NK-92 (cell line): Measurements from ENCODE around the gene BABAM2.
A peak's percentile ranks its signal among the peaks of the same experiment; 100 is the strongest.

Experiments used
- DNase-seq: peaks from one replicate; lab custom pipeline; 2025; ENCODE audit not compliant: unreplicated experiment; lab: John Stamatoyannopoulos, UW

Gene BABAM2

DNA sequence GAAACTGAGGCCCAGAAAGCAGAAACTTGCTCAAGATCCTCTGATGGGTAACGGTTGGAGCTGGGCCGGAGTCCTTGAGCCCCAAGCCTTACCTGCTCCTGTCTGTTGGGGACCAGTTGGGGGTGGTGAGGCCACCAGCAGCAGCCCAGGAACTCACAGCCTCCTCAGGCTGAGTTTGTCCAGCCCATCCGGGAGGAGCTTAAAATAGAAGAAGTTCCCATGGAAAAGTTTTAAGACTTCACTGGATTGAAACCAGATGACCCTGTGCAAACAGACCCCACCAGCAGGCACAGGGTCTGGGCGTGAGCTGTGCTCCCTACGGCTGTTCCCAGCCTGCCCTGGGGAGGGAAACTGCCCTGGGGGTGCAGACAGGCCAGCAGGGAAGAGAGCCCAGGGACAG lies 461.6 kb downstream of the BABAM2 start:
- DNase-seq, result no peak

DNA sequence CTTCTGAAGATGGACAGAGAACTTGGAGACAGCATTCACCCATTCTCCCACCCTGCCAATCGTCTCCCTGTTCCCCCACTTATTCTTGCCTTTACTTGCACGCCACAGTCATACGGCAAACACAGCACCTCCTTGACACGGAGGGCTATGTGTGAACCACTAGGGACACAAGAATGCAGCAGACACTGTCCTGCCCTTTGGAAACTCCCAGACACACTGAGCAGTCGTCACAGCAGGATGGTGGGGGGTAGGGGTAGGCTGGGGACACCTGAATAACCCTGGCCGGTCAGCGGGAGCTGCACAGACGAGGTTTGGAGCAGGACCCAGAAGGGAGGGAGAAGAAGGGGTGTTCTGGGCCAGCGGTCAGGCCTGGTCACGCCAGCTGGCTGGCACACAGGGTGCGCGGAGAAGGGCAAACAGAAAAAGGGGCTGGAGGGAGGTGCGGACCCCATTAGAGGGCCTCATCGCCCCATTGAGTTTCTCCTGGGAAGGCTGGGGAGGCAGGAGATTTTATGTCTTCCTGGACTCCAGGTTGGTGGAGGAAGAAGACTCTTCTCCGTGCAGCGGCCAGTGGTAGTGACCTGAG lies 462.2 kb downstream of the BABAM2 start:
- no peak for DNase-seq

DNA sequence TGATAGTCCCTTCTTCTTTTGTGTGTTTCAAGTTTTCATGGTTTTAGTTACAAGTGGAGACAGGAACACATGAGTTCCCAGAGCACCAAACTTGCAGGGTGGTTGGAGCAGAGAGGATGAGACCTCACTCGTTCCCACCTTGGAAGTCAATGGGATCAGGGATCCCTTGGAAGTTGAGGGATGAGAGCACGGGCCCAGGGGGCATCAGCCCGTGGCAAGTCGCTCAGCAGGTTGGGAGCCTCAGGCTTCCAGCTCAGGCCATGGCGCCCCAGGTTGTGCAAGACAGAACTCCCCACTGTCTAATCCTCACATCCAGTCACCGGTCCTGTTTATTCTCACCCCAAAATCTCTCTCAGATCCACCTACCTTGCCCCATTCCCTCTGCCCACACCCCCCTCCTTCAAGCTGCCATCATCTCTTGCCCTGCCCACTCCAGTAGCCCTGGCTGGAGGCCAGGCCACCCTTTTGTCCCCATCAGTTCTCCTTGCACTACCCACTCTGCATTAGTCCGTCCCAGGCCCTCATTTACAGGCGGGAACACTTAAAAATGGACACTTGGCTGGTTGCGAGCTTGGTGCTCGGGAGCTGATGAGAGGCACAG lies 464.5 kb downstream of the BABAM2 start:
- no peak for DNase-seq

DNA sequence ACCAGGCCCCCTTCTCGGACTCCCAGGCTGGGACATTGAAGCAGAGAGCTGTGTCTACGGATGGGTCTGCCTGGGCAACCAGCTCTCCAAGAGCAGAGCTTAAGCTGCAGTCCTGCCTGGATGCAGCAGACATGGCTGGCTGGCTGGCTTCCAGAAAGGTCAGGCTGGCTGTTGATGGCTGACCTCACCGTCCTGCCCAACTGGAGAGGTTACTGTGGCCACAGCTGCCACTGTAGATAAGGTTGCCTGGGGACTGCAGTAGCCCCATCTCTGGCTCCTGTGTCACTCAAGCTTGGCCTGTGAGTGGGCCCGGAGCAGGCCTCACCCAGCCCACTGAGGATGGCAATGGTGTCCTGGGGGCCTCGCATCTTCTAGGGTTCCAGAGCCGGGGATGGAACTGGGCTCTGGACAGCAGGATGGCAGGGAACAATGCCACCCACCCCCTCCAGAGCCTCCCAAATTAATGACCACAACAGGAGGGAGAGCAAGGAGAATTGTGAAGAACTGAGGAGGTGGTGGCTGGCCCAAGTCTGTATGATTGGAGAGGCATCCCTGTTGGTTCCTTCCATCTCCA lies 465.1 kb downstream of the BABAM2 start:
- no peak for DNase-seq

DNA sequence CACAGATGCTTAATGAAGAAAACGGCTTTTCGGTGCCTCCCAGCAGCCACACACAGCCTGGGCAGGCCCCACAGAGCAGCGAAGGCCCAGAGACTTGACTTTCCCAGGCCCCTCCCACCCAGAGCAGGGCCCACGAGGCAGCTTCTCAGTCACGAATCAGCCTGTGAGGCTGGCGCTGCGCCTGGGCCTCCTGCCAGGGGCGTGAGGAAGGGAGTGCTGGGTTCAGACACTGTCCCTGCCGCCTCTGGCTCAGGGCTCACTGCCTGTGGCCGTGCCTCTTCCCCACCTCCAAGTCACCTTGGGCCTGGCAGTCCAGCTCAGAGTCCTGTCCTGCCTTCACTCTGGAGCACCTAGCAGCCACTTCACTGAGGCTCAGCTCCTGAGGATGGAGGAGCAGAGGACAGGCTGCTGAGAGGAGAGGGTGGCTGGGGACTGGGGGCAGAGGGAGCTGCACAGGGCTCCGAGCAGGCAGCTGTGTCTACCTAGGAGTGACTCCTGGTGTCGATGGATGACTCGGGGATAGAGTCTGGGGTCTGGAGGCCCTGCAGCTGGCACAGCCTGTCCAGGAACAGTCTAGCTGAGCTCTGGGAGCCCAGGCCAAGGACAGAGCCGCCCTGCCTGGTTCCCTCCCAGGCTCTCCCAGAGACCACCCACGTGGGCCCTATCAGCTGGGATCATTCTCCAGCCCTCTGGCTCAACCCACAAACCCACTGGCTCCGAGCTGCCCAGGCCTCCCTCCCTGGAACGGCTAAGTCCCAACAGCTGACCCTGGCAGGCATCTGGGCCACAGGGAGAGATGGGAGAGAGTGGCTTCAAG lies 465.8 kb downstream of the BABAM2 start:
- DNase-seq, result no peak

DNA sequence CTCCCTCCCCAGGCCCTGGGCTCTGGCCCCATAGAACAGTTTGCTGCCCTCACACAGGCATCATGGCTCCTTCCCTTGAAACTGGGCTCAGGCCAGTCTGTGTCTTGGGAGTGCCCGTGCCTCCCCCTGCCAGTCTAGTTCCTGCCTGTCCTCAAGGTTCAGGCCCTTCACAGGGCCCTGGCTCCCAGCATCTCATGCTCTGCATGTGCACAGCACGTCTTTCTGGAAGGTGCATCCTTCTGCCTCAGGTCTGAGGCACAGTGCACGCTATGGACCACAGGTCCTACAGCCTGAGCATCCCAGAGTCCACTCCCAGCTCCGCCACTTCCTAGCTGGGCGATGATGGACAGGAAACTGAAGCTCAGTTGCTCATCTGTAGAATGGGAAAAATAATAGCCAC lies 466.5 kb downstream of the BABAM2 start:
- DNase-seq, result no peak

DNA sequence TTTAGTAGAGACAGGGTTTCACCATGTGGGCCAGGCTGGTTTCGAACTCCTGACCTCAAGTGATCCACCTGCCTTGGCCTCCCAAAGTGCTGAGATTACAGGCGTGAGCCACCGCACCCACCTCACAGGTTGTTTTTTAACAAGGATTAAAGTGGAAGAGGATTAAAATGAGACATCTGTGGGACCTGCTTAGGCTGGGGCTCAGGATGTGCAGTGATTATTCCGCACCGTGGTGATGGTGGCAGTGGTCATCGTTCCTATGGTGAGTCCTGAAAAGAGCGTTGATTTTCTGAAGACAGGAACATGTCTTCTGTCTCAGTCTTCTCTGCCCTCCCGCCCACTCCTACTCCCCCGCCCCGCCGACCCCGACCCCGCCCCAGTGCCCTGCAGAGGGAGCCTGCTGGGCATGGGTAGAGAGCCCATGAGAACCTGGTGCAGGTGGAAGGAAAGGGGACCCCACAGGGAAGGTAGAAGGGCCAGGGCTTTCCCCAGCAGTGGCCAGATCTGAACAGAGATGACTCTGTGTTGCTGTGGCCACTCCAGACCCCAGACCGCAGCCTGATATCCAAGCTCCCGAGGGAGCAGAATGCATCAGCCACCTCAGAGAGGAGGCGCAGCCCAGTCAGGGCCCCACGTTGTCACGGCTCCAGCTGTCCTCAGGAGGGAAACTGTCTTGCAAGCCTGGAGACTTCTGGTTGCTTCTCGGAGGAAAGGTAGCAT lies 467.6 kb downstream of the BABAM2 start:
- no peak for DNase-seq

DNA sequence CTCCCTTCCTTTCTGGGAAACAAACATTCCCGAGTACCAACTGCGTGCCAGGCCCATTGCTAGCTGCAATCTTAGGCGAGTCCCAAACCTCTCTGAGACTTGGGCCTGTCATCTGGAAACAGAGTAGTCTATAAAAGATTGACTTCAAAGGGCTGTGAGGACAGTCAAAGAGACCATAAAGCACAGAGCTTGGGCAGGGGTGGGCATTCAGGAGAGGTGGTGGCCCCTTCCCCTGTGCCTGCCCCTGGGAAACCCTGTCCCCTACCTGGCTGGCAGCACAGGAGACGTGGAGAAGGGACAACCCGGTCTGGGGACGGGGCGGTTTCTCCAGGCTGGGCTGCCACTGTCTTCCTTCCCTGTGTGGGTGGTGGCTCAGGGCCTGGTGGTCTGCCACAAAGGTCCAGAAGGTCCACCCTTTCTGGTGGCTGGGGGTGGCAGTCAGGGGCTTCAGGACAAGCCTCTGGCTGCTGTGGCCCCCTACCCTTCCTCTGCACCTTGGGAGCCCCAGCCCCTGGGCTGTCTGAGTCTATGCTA lies 468.2 kb downstream of the BABAM2 start:
- DNase-seq, result no peak

DNA sequence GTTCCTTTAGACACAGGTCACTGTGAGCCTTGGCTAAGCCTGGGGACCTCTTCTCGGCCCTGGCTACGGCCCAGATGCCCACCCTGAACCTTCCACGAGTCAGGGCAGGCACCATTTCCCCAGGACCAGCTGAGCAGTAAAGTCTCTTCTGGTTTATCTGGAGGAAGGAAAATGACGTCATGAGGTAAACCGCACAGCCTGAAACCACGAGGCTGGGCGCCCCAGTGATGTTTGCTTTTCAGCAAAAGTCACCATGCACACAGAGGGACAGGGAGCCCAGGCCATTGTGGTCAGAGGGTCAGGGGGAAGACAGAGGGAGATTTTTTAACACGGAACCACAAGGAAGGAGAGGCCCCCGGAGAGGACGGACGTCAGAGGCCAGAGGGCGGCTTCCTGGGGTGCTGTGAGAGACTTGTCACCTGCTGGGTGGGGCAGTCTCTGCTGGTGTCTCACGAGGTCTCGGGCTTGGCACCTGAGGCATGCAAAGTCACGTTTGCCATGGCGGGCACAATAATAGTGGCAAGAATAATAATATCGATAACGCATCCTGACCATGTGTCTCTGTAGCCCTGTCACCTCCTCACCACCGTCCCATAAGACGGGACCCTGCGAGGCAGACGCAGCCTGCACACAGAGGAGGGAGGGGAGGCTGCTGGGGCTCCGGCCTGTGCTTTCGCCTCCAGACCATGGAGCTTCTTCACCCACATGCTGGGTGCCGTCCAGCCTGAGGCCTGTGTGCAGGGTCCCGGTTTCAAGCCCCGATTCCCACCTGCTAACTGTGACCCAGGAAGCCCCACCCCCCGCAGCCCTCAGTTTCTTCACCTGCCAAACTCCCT lies 468.9 kb downstream of the BABAM2 start:
- peak; percentile 6 for DNase-seq

DNA sequence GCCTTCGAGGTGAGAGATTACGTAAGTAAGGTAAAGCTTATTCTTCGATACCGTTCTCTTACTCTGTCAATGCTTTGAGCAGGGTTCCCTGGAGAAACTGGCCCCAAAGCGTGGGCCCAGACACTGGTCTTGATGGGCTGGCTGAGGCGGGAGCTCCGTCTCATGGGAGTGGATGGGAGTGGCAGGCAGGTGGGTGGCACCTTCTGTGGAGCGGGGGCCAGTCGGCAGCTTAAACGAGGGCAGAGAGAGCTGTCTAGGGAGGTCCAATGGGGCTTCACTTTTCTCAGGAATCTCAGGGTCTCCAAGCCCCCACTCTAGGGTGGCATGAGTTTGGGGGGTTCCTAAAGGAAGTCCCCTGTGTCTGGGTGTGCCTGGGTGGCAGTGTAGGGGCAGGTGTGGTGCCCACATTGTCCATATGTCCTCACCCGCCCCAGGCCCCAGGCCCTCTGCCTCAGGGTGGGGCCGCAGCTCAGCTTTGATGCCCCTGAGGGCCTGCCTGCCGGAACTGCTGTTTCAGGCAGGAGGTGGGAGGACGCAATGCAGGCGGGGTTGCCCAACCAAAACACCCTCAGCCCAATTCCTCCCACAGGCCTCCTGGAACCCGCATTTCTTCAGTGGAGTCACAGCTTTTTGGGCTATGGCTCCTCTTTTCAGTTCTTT lies 469.7 kb downstream of the BABAM2 start:
- DNase-seq, result no peak

DNA sequence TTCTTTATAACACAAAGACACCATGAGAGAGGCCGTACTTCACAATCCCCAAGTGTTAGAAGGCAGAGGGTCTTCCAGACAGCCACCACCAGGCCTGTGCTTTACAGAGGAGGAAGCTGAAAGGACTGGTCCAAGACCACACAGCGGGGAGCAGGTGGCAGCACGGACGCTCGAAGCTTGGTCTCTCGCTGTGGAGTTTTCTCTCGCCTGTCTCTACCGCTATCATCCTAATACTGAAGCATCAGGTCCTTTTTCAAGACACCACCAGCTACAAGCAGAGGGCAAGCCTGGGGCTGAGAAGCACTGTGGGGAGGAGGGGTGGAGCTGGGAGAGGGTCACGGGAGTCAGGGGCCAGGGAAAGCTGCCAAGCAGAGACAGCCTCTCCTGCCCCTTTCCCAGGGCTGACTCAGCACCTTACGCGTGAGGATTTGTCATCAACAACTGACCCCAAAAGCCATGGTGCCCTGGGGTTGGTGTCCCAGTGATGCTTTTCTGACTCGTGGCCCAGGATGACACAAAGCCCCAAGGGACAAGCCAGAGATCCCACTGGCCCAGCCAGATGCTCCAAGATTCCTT lies 470.3 kb downstream of the BABAM2 start:
- DNase-seq, result no peak

DNA sequence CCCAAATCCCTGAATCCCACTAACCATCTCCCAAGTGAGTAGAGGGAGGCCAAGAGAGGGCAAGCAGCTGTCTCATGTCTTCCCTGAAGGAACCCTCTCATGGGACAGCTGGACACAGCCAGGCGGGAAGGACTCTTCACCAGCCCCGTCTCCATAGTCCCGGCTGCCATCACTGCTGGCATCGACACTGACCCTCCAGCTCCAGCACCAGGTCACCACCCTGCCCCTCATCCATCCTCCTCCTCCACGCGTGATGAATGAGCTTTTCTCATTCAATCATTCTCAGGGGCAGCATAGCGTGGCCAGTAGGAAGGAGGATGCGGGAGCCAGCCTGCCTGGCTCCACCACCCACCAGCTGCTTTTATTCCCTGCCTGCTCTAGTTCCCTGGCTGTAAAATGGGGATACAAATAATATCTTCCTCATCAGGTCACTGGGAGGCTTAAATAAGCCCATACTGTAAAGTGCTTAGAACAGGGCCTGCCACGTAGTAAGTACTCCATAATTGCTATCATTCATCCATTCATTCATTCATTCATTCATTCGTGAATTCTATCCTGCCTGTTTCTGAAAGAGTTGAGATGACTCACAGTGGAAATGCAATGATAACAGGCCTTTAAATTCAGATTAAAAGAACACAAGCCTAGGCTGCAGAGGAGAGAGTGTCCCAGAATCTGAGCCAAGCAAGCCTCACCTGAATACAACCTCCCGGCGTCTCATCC lies 471.6 kb downstream of the BABAM2 start:
- DNase-seq, result no peak

DNA sequence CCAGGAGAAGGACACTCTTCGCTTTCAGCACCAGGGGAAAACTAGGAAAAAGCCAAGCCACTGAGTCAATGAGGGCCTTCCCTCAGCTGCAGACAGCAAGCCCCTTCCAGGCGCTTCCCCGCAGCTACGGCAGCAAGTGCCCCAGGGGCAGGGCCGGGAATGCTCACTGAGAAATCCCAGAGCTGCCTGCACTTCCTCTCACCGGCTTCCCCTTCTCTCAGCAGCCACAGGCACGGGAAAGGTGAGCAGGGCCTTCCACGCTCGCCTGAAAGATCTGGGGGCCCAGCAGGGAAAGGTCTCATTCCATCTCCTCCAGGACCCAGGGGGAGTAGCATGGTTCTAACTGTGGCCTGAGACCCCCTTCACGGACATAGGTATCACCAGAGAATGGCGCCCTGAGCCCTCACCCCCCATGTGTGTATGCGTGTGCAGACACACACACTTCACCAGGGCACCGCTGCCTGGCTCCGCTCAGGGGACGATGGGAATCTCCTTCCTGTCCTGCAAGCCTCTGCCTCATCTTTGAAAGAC lies 472.5 kb downstream of the BABAM2 start:
- DNase-seq, result no peak

DNA sequence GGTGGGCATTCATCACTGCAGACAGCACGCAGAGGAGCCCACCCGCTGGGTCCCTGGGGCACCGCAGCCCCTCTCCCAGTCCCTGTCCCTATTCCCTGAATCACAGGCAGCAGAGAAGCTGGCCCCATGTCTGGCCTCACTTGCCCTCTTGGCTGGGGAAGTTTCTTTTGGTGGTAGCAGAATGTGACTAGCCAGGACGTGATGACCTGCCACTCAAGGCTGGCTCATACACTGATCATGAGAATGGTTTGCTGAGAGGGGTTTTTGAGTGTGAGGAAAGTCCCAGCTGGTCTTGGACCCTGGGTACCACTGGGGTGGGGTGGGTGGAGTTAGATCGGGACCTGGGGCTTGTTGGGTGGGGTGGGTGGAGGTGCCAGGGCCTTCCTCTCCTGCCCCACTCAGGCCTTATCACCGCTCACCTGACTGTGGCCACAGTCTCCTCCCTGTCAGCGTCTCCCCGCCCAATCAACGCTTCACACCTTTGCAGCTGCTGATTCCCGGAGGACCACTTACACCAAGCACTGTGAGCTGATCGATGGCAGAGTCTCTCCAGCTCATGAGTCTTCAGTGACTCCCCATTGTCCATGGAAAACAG lies 473.3 kb downstream of the BABAM2 start:
- DNase-seq, result no peak

DNA sequence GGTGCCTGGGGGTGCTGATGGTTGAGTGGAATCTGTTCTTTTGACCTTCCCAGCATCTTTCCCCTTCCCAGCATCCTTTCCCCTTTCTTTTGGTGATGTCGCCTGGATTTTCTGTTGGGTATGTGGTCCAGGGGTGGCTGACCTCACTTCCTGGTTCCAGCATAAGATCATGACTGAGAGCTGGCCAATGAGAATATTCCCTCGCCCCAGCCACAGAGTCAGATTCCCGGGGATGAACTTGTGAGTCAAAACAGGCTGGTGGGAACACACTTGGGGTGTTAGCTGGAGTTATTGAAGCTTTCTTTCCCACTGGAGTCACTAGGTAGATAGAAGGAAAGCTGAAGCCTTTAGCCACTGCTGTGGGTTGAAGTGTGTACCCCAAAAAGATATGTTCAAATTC lies 474.1 kb downstream of the BABAM2 start:
- no peak for DNase-seq

DNA sequence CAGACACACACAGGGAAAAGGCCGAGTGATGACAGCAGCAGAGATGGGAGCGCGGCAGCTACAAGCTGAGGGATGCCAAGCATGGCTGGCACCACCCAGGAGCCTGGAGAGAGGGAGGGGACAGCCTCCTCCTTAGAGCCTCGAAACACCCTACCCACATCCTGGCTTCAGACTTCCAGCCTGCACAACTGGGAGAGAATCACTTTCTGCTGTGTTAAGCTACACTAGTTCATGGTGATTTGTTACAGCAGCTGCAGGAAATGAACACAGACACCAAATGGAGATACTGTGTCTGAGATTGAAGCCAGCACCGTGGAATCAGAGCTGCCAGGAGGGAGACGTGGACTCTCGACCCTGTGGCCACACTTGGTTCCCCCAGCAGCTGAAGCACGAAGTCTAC lies 474.6 kb downstream of the BABAM2 start:
- no peak for DNase-seq

DNA sequence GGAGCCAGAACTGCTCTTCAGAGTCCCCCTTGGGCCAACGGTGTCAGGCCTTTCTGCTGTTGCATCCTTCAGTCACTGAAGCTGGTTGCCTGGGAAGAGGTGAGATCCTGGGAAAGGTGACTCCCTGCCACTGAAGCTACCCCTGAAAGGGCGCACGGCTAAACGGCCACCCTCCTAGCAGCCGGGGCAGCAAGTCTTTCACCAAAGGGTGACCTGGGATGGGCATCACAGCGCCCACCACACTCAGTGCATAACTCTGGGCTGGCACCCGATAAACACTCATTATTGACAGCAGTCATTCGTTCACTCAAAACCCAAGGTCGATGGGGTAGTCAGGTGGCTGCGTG lies 475.6 kb downstream of the BABAM2 start:
- no peak for DNase-seq
